Measurements from ENCODE around the gene GFOD1.

DNA sequence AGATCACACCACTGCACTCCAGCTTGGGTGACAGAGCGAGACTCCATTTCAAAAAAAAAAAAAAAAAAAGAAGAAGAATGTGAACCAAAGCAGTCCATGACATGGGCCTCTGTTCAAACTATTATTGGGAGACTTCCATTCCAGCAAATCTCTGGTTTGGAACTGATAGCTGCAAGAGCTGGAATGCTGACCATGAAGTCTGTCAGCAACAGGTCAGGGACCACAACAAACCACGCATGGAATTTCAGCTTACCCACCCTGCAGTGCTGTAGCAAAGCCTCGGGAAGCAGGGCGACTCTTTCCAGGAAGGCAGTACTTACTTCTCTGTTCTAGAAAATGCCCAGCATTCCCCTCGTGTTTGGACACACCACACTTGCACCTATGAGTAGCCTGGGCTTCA lies 125.0 kb downstream of the GFOD1 start:
- TF ChIP-seq, protein P1, sequence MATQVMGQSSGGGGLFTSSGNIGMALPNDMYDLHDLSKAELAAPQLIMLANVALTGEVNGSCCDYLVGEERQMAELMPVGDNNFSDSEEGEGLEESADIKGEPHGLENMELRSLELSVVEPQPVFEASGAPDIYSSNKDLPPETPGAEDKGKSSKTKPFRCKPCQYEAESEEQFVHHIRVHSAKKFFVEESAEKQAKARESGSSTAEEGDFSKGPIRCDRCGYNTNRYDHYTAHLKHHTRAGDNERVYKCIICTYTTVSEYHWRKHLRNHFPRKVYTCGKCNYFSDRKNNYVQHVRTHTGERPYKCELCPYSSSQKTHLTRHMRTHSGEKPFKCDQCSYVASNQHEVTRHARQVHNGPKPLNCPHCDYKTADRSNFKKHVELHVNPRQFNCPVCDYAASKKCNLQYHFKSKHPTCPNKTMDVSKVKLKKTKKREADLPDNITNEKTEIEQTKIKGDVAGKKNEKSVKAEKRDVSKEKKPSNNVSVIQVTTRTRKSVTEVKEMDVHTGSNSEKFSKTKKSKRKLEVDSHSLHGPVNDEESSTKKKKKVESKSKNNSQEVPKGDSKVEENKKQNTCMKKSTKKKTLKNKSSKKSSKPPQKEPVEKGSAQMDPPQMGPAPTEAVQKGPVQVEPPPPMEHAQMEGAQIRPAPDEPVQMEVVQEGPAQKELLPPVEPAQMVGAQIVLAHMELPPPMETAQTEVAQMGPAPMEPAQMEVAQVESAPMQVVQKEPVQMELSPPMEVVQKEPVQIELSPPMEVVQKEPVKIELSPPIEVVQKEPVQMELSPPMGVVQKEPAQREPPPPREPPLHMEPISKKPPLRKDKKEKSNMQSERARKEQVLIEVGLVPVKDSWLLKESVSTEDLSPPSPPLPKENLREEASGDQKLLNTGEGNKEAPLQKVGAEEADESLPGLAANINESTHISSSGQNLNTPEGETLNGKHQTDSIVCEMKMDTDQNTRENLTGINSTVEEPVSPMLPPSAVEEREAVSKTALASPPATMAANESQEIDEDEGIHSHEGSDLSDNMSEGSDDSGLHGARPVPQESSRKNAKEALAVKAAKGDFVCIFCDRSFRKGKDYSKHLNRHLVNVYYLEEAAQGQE (IDR thresholded peaks at IDR 0.05; ENCODE audit: borderline replicate concordance) = no peak
- TF ChIP-seq EZH2 (IDR thresholded peaks at IDR 0.05; ENCODE audit: borderline replicate concordance, insufficient read depth, low read length, poor library complexity, severe bottlenecking) = no peak
- no peak for TF ChIP-seq TAF1 (IDR thresholded peaks at IDR 0.05; ENCODE audit: low read depth)
- TF ChIP-seq, protein P2, sequence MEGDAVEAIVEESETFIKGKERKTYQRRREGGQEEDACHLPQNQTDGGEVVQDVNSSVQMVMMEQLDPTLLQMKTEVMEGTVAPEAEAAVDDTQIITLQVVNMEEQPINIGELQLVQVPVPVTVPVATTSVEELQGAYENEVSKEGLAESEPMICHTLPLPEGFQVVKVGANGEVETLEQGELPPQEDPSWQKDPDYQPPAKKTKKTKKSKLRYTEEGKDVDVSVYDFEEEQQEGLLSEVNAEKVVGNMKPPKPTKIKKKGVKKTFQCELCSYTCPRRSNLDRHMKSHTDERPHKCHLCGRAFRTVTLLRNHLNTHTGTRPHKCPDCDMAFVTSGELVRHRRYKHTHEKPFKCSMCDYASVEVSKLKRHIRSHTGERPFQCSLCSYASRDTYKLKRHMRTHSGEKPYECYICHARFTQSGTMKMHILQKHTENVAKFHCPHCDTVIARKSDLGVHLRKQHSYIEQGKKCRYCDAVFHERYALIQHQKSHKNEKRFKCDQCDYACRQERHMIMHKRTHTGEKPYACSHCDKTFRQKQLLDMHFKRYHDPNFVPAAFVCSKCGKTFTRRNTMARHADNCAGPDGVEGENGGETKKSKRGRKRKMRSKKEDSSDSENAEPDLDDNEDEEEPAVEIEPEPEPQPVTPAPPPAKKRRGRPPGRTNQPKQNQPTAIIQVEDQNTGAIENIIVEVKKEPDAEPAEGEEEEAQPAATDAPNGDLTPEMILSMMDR (IDR thresholded peaks at IDR 0.05; ENCODE audit: poor library complexity, severe bottlenecking) = no peak
